K562 (cell line): ENCODE data around the gene MACF1. TPM values are rescaled to one million over a fixed set of nuclear protein-coding genes. Genes with fewer than 3 reads are reported as not detected.
A peak's percentile ranks its signal among the peaks of the same experiment; 100 is the strongest.

Experiments
- ATAC-seq: fragments of 200-7000 bp; cut with Tn5 transposase; 3 replicates; pipeline ENCODE4 v1.9.1; 2020; ENCODE audit warnings: moderate library complexity
- BruUV-seq: library from RNA; stranded (reverse); fragments of 400-500 nt; replicated peaks from 2 replicates; lab custom pipeline; 2021; lab: Mats Ljungman, UMichigan
- CTCF ChIA-PET: fragments of 300-600 bp; formaldehyde crosslinking; extraction: SDS; loops from one replicate; lab custom pipeline; 2021; ENCODE audit warnings: low intra/inter-chr PET ratio; lab: Yijun Ruan, JAX
- POLR2A ChIA-PET: fragments of 300-600, 350-650 bp; sonication (Branson Sonifier 250); formaldehyde crosslinking; extraction: SDS; loops from one replicate; lab custom pipeline; 2021; ENCODE audit warnings: antibody characterized with exemption, inconsistent platforms; lab: Yijun Ruan, JAX
- DNase-seq, 4 experiments: peaks; one replicate each; pipeline versions ENCODE4 v3.0.0 to v3.0.0-alpha.2; 2011 to 2018; ENCODE audit warnings: low spot score in 3 of 4, mixed read lengths in 3 of 4; ENCODE audit errors: extremely low read depth in 1 of 4
- FAIRE-seq: peaks from 2 replicates; lab custom pipeline; 2011; peaks lifted over from hg19 to GRCh38; lab: Jason Lieb, UNC
- H2AFZ ChIP-seq: 2 replicates; pipeline ENCODE4 v1.6.0; 2011; ENCODE audit warnings: low read depth, low read length, control low read depth, inconsistent platforms
- H3K27ac ChIP-seq: fragments of 200-600 bp; 3 replicates; pipeline ENCODE4 v1.8.0; 2011; ENCODE audit warnings: low read depth, mild to moderate bottlenecking, control low read depth, inconsistent platforms, low read length, moderate library complexity, mixed read lengths; ENCODE audit errors: extremely low read depth
- H3K27me3 ChIP-seq, 2 experiments: fragments of 300-600 bp in 1 of 2; 2 replicates in 1 of 2; 3 replicates in 1 of 2; pipeline versions ENCODE4 v1.6.0 to v1.8.0; 2011; ENCODE audit warnings: inconsistent platforms in 2 of 2, low read length in 2 of 2, mild to moderate bottlenecking in 1 of 2, mixed read lengths in 1 of 2, moderate library complexity in 1 of 2; ENCODE audit not compliant: control insufficient read depth in 2 of 2, insufficient read depth in 2 of 2
- H3K36me3 ChIP-seq: fragments of 300-600 bp; 3 replicates; pipeline ENCODE4 v1.8.0; 2011; ENCODE audit warnings: mild to moderate bottlenecking, low read length, inconsistent platforms; ENCODE audit not compliant: control insufficient read depth, insufficient read depth
- H3K4me1 ChIP-seq, 2 experiments: fragments of 200-600 bp in 1 of 2; replicated peaks in 1 of 2; 2 replicates in 1 of 2; 3 replicates in 1 of 2; pipeline versions ENCODE4 v1.5.1 to v1.8.0; 2011; ENCODE audit warnings: inconsistent platforms in 2 of 2, low read length in 2 of 2, mild to moderate bottlenecking in 1 of 2, mixed read lengths in 1 of 2, moderate library complexity in 1 of 2; ENCODE audit not compliant: control insufficient read depth in 2 of 2, insufficient read depth in 2 of 2
- H3K4me2 ChIP-seq: 2 replicates; pipeline ENCODE4 v1.6.1; 2011; ENCODE audit warnings: low read length, control low read depth, inconsistent platforms, mixed read lengths; ENCODE audit not compliant: insufficient read depth
- H3K4me3 ChIP-seq: fragments of 200-600 bp; sonication (generic), shearing (Covaris generic); 2 replicates; pipeline ENCODE4 v1.5.1; 2016; ENCODE audit warnings: control low read depth, inconsistent platforms
- H3K79me2 ChIP-seq: fragments of 200-600 bp; 3 replicates; pipeline ENCODE4 v1.8.0; 2011; ENCODE audit warnings: low read length, inconsistent platforms; ENCODE audit not compliant: control insufficient read depth, insufficient read depth
- H3K9ac ChIP-seq, 2 experiments: 2 replicates each; pipeline versions ENCODE4 v1.6.0 to v1.6.1; 2011; ENCODE audit warnings: low read depth in 2 of 2, low read length in 2 of 2, control low read depth in 1 of 2, inconsistent platforms in 1 of 2, mild to moderate bottlenecking in 1 of 2, mixed read lengths in 1 of 2; ENCODE audit not compliant: insufficient read depth in 1 of 2
- H3K9me1 ChIP-seq: one replicate; pipeline ENCODE4 v1.6.0; 2011; ENCODE audit warnings: inconsistent platforms, mild to moderate bottlenecking, low read length, moderate library complexity; ENCODE audit not compliant: control insufficient read depth, insufficient read depth
- H3K9me3 ChIP-seq: replicated peaks from 2 replicates; pipeline ENCODE4 v1.5.1; 2011; ENCODE audit warnings: low read depth, low read length, inconsistent platforms; ENCODE audit not compliant: control insufficient read depth, insufficient read depth
- H4K20me1 ChIP-seq: replicated peaks from 2 replicates; pipeline ENCODE4 v1.6.1; 2011; ENCODE audit warnings: low read length, inconsistent platforms, mixed read lengths; ENCODE audit not compliant: control insufficient read depth, insufficient read depth
- C11orf30 ChIP-seq: fragments of 450-650 bp; IDR thresholded peaks from 2 replicates; pipeline ENCODE4 v1.6.1; 2016; ENCODE audit warnings: low read depth, mild to moderate bottlenecking
- COPS2 ChIP-seq: fragments of 450-650 bp; conservative IDR thresholded peaks from 2 replicates; pipeline ENCODE4 v1.6.1; 2016; ENCODE audit warnings: mild to moderate bottlenecking, moderate library complexity
- DNMT1 ChIP-seq: fragments of 450-650 bp; IDR thresholded peaks from 2 replicates; pipeline ENCODE4 v1.6.1; 2016; ENCODE audit warnings: antibody characterized with exemption, mild to moderate bottlenecking
- ERF ChIP-seq: fragments of 450-650 bp; formaldehyde crosslinking; IDR thresholded peaks from 2 replicates; pipeline ENCODE4 v1.4.0; 2020; ENCODE audit warnings: mild to moderate bottlenecking, mixed read lengths
- FUS ChIP-seq: fragments of 200-400 bp; formaldehyde crosslinking; optimal IDR thresholded peaks from 2 replicates; pipeline ENCODE3; 2017; ENCODE audit warnings: low read depth, low read length
- MECOM ChIP-seq: fragments of 250-450 bp; sonication (Bioruptor Pico); IDR thresholded peaks from 2 replicates; pipeline ENCODE4 v1.8.0; 2022; ENCODE audit warnings: inconsistent platforms
- MEF2A ChIP-seq: IDR thresholded peaks from 2 replicates; pipeline ENCODE4 v1.6.1; 2011; ENCODE audit warnings: low read depth, mild to moderate bottlenecking, low read length, moderate library complexity; ENCODE audit not compliant: control insufficient read depth
- NFE2L1 ChIP-seq: fragments of 450-650 bp; IDR thresholded peaks from 2 replicates; pipeline ENCODE4 v1.6.1; 2016; ENCODE audit warnings: missing genetic modification characterization, low read depth, mild to moderate bottlenecking, missing compliant biosample characterization, moderate library complexity, borderline replicate concordance
- POLR2AphosphoS5 ChIP-seq: IDR thresholded peaks from 2 replicates; pipeline ENCODE4 v1.6.1; 2011; ENCODE audit warnings: mild to moderate bottlenecking, low read depth, low read length, moderate library complexity; ENCODE audit not compliant: control insufficient read depth, insufficient read depth
- PPARD ChIP-seq: fragments of 250-450 bp; sonication (Bioruptor Pico); IDR thresholded peaks from 2 replicates; pipeline ENCODE4 v1.8.0; 2022; ENCODE audit warnings: inconsistent platforms, mild to moderate bottlenecking, moderate library complexity
- RAD21 ChIP-seq, 2 experiments: fragments of 250-450 bp in 1 of 2; fragments of 450-650 bp in 1 of 2; sonication (Bioruptor Pico) in 1 of 2; formaldehyde crosslinking in 1 of 2; IDR thresholded peaks in 1 of 2; conservative IDR thresholded peaks in 1 of 2; 2 replicates each; pipeline versions ENCODE4 v1.4.0 to v1.8.0; 2020 to 2022; ENCODE audit warnings: mild to moderate bottlenecking in 2 of 2, moderate library complexity in 1 of 2
- RHOXF2B ChIP-seq: fragments of 250-450 bp; sonication (Bioruptor Pico); conservative IDR thresholded peaks from 2 replicates; pipeline ENCODE4 v1.5.1; 2021
- SIX5 ChIP-seq, 2 experiments: IDR thresholded peaks; 2 replicates each; pipeline ENCODE4 v1.6.1; 2011; ENCODE audit warnings: low read length in 2 of 2, borderline replicate concordance in 1 of 2, low read depth in 1 of 2, mild to moderate bottlenecking in 1 of 2, moderate library complexity in 1 of 2; ENCODE audit not compliant: insufficient read depth in 1 of 2
- SMAD3 ChIP-seq: fragments of 450-650 bp; formaldehyde crosslinking; conservative IDR thresholded peaks from 2 replicates; pipeline ENCODE4 v1.4.0; 2020; ENCODE audit warnings: mild to moderate bottlenecking
- SMAD4 ChIP-seq: fragments of 250-450 bp; sonication (Bioruptor Pico); conservative IDR thresholded peaks from 2 replicates; pipeline ENCODE4 v1.8.0; 2021; ENCODE audit warnings: inconsistent platforms, mild to moderate bottlenecking, moderate library complexity
- TCF3 ChIP-seq: sonication (generic); formaldehyde crosslinking; IDR thresholded peaks from 2 replicates; pipeline ENCODE4 v1.4.0; 2020; ENCODE audit warnings: mild to moderate bottlenecking, missing genetic modification reagents
- ZHX1 ChIP-seq: fragments of 150-350 bp; conservative IDR thresholded peaks from 2 replicates; pipeline ENCODE4 v1.6.1; 2014; ENCODE audit warnings: low read length
- ZNF584 ChIP-seq: fragments of 200-800 bp; sonication (Bioruptor generic); IDR thresholded peaks from 2 replicates; pipeline ENCODE4 v1.6.1; 2016; ENCODE audit warnings: low read depth, mild to moderate bottlenecking, missing genetic modification characterization, missing compliant biosample characterization
- WGBS: fragments of 100-300 bp; shearing (Covaris generic); methylation state at CpG from one replicate; pipeline ENCODE4 v1.1.6; 2016; ENCODE audit warnings: low coverage, mixed read lengths; ENCODE audit not compliant: insufficient coverage; ENCODE audit errors: missing lambda C conversion rate; 5-methylcytosine and 5-hydroxymethylcytosine counted together
- in situ Hi-C: fragments of 300-500 bp; cut with MboI; formaldehyde crosslinking; loops from 4 replicates; pipeline ENCODE4 v1.15.0; 2018; ENCODE audit warnings: inconsistent platforms, mixed read lengths
- intact Hi-C: fragments of 100-400 bp; cut with micrococcal nuclease; formaldehyde crosslinking; loops from 2 replicates; pipeline ENCODE4 v1.14.2; 2022
- polyA plus RNA-seq, 8 experiments: library from polyadenylated mRNA; depleted of rRNA in 4 of 8; stranded (reverse) in 5 of 8; unstranded in 3 of 8; fragments of >200 nt; fragmentation: Nextera tagmentation in 2 of 8; fragmentation: Illumina TruSeq in 1 of 8; extraction: Ambion mirVana in 2 of 8; extraction: Trizol in 1 of 8; gene quantifications; 2 replicates each; pipeline versions ENCODE4 v1.2.1 to v1.2.3, GENCODE V29; 2011 to 2014; ENCODE audit warnings: inconsistent platforms in 1 of 8, missing spikeins in 1 of 8
- total RNA-seq, 7 experiments: library from RNA; depleted of rRNA in 6 of 7; stranded (reverse); fragments of >200 nt in 6 of 7; fragmentation: Illumina TruSeq in 2 of 7; extraction: Trizol in 2 of 7; gene quantifications; 2 replicates each; pipeline versions ENCODE4 v1.2.1 to v1.2.3, GENCODE V29; 2011 to 2021; ENCODE audit warnings: low replicate concordance in 1 of 7

Gene MACF1
- total and polyA plus RNA-seq, 9 of the 15 experiments (the other 6 are each of a cell fraction or from before 2014, with no cell fraction given): 13.2 to 232 (median 112) TPM

- ChIA-PET POLR2A (interaction anchor here (0.6 to 1.2 kb wide), 2 partner anchors 10 to 1561 kb away, joined by 3 read pairs; no protein-coding TSS in a partner anchor), CTCF (interaction anchor here (0.7 kb wide), 1 partner anchor 72 kb away, joined by 3 read pairs; no protein-coding TSS in a partner anchor)
- 0 out of 2 replicates have a peak, but pooled peaks cover 3% of the 10 kb centered on the region for H4K20me1 ChIP-seq
- WGBS: 27% methylated on average over 6 of the region's 6 CpGs
- peak; percentile 41 to 84 (median 62) for DNase-seq
- H3K9me1 ChIP-seq: no peaks in the 10 kb centered on the region
- H3K79me2 ChIP-seq: peaks cover 47% of the 10 kb centered on the region
- H3K27me3 ChIP-seq: no peaks in the 10 kb centered on the region
- H2AFZ ChIP-seq: 0 out of 2 replicates have a peak overlapping the region, but pooled peaks have one; percentile 11
- H3K9ac ChIP-seq: peak overlapping the region in 1 of 2 experiments; percentile 38; a peak in 2 of 4 replicates
- peak; percentile 74 for FAIRE-seq
- H3K4me1 ChIP-seq: peaks cover 22 to 40% of the 10 kb centered on the region in 2 experiments
- ATAC-seq: peak; percentile 75
- H3K9me3 ChIP-seq: no peaks in the 10 kb centered on the region
- intact Hi-C loops (loop anchor here (10.0 kb wide), 1 partner anchor 208 kb away; no protein-coding TSS in a partner anchor), in situ Hi-C loops (no loop called here)
- BruUV-seq: no TSS peak
- no peak overlapping the region for H3K4me3 ChIP-seq
- H3K4me2 ChIP-seq: peak overlapping the region; percentile 45
- H3K36me3 ChIP-seq: no peaks in the 10 kb centered on the region
- H3K27ac ChIP-seq: peak overlapping the region; percentile 72
- peak; percentile 75 for TF ChIP-seq TCF3
- 0 out of 2 replicates have a peak, but pooled peaks have one; percentile 43 for TF ChIP-seq RHOXF2B (CRISPR knock-in tag)
- no peak for TF ChIP-seq PPARD (CRISPR knock-in tag)
- 0 out of 2 replicates have a peak, but pooled peaks have one; percentile 50 for TF ChIP-seq ZNF584 (CRISPR knock-in tag)
- TF ChIP-seq FUS: no peak
- no peak for TF ChIP-seq ZHX1
- peak; percentile 59; the same call in 1 of the 2 replicates for TF ChIP-seq POLR2AphosphoS5
- TF ChIP-seq C11orf30: no peak
- TF ChIP-seq SIX5 (IDR thresholded peaks at IDR 0.05; ENCODE audit: borderline replicate concordance in 1 of 2, insufficient read depth in 1 of 2, low read depth in 1 of 2, low read length in 2 of 2): 0 out of 4 replicates have a peak, but pooled peaks of 1 of the 2 experiments have one; percentile 1
- TF ChIP-seq ERF (CRISPR knock-in tag): 0 out of 2 replicates have a peak, but pooled peaks have one; percentile 47
- peak; percentile 22; the same call in 1 of the 2 replicates for TF ChIP-seq MEF2A
- TF ChIP-seq MECOM: no peak
- TF ChIP-seq COPS2: no peak
- TF ChIP-seq NFE2L1: no peak
- no peak for TF ChIP-seq DNMT1
- TF ChIP-seq SMAD3 (CRISPR knock-in tag): 0 out of 2 replicates have a peak, but pooled peaks have one; percentile 29
- TF ChIP-seq SMAD4 (CRISPR knock-in tag): peak; percentile 43
- 0 out of 4 replicates have a peak, but pooled peaks have one; percentile 6 to 28 for TF ChIP-seq RAD21 (CRISPR knock-in tag; conservative IDR thresholded peaks at IDR 0.05 in 1 of 2, IDR thresholded peaks at IDR 0.05 in 1 of 2)
Observed at GRCh38 chr1:39196244-39197215, 8.0 kb upstream of the MACF1 start.
